Stimulated activated CD4-positive, alpha-beta T cell treated with anti-CD3 and anti-CD28 coated beads, Interleukin-1b, Interleukin-23, amount 100 ng/mL, for 24 hours (primary cell): Measurements from ENCODE around the gene TNNT1.
"Not testable (repeated sequence)": the region's sequence is repeated elsewhere in the genome, so short reads cannot be mapped to it uniquely, and the experiment has no call there.

ENCODE experiments used
- DNase-seq, 4 experiments: peaks; one replicate each; pipeline ENCODE4 v3.0.0-alpha.2; 2020; ENCODE audit warnings: low read depth in 4 of 4, low spot score in 1 of 4

Gene TNNT1, protein sequence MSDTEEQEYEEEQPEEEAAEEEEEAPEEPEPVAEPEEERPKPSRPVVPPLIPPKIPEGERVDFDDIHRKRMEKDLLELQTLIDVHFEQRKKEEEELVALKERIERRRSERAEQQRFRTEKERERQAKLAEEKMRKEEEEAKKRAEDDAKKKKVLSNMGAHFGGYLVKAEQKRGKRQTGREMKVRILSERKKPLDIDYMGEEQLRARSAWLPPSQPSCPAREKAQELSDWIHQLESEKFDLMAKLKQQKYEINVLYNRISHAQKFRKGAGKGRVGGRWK

DNA sequence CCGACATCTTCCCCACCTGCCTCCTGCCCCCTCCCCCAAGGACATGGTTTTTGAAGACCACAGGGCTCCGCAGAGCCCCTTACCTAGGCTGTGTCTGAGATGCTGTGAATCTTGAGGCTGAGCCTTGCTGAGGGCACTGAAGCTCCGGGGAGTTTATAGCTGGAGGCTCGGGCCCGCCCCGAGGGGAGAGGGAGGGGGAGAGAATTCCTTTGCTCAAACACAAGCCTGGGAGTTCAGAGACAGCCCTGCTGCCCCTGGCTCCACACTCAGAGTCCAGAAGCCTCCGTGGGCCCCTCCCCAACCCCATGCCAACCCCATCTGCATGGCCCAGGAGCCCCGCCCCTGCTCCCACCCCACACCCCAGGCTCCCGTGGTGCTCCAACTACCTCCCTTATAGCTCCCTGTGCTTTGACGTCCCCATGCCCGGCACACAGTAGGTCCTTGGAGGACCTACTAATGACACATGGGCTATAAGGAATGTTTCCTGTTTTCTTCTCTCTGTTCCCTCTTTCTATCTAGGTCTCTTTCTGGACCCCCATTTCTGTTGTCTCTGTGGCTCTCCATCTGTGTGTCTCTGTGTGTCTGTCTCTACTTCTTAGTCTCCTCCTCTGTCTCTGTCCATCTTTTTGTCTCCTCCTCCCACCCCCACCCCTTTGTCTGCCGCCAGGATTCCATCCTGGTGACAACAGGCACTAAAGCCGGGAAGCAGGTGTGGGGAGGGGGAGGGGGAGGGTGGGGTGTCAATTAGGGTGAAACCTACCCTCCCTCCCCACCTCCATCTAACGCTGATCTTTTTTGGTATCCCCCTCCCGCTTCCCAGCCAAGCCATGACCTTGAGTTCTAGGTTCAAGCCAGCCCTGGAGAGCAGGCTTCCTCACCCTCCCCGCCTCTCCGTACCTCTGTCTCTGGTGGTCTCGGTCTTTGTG lies at the start of gene TNNT1:
TNNT1 (minus strand) TSS at position 129 of the 926 bp plus-strand sequence. CDS start 2,049 bp downstream, outside the sequence.
- DNase-seq: no peak

DNA sequence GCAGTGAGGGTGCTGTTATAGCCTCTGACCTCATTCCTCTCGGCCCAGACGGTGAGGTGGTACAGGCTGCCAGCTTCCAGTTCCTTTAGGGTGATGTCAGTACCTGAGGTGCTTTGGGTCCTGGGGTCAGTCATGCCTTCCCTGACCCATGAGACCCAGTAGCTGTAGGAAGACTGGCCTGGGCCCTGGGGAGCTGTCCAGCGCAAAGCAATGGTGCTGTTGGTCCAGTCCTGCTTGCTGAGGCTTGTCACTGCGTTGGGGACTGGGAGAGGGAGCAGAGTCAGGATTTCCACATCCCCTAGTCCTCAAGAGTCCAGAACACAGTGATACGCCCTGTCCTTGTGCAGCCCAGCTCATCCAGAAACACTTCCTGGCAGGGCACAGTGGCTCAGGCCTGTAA lies 49.6 kb upstream of the TNNT1 start:
- no peak for DNase-seq

DNA sequence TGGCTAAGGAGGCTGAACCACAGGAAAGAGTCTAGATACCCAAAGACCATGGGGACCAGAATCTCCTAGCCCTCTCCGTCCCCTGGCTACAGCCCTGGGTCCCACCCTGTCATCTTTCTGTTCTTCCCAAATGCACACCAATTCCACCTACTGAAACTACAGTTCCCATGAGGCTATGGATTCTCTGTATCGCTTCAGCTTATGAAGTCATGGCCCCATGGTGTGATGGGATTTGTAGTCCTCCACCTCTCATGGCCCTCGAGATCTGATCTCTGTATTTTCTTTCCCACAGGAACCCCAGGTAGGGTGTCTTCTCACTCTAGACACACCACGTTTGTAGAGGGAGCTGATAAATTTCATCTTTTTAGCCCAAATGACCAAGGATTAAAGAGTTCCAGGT lies 48.5 kb upstream of the TNNT1 start:
- no peak for DNase-seq

DNA sequence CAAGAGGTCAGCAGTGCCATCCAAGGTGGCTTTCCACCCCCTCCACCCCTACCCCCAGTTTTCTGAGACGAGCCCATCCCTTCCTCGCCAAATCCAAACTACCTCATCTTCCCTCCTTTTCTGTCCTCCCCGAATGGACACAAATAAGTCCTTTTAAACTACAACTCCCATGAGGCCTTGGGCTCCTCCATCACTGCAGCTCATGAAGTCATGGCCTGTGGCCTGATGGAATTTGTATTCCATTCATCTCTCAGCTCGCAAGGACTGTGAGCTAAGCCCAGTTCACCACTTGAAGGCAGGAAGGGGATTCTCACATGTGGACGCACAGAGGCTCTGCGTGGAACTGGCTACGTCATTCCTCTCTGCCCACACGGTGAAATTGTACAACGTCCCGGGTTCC lies 47.8 kb upstream of the TNNT1 start:
- DNase-seq: no peak

DNA sequence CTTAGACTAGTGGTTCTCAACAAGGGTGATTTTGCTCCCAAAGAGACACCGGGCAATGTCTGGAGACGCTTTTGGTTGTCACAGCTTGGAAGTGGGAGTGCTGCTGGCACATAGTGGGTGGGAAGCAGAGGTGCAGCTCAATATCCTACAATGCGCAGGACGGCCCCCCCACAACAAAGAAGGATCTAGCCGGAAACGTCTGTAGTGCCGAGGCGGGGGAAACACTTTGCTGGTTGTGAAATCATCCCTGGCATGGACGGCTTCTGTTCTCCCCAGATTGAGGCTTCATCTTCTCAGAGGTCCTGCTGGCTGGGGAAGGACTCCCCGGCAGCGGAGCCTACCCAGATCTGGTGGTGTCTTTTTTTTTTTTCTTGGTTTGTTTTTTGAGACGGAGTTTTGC lies 44.5 kb upstream of the TNNT1 start:
- no peak for DNase-seq

DNA sequence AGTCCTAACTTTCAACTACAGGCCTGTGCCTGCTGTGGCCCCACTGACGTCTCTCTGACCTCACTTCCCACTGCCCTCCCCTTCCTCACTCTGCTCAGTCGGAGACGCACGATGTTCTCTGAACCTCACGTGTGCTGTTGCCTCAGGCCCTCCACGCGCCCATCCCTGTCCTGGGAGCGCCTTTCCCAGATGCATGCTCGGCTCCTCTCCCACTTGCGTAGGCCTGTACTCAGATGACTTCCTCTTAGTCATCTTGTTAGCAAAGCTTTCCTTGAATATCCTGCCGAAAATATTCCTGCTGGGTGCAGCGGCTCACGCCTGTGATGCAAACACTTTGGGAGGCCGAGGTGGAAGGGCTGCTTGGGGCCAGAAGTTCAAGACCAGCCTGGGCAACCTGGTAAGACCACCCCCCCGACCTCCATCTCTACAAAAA lies 40.4 kb upstream of the TNNT1 start:
- no peak for DNase-seq

DNA sequence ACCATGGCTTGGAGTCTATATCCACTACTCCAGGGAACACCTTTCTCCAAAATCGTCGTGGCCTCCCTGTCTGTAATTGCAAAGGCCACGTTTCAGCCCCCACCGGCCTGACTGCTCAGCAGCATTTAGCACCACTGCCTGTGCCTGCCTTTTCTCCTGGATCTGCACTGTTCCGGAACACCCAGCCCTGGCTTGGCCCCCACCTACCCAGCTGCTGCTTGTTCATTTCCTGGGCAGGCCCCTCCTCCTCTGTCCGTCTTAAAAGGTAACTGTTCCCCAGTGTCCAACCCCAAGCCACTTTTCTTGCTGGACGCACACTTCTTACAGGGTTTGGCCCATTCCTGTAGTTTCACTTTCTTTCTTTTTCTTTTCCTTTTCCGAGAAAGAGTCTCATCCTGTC lies 39.6 kb upstream of the TNNT1 start:
- no peak for DNase-seq

DNA sequence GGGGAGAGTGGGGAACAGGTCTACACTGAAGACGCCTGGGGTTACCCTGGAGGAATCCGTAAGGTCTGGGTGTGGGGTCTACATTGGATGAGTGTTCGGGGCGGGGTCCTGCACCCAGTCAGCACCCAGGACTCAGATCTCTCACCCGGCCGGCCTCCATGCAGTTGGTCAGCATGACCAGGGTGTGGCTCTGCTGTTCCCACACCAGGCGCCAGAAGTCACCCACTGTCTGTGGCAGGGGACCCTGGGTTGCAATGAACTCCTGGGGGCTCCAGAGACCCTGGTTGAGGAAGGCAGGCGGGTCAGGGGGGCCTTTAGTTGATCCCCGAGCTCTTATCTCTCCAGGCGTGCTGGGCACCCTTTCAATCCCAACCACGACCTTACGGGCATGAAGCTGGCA lies 37.1 kb upstream of the TNNT1 start:
- DNase-seq: no peak

DNA sequence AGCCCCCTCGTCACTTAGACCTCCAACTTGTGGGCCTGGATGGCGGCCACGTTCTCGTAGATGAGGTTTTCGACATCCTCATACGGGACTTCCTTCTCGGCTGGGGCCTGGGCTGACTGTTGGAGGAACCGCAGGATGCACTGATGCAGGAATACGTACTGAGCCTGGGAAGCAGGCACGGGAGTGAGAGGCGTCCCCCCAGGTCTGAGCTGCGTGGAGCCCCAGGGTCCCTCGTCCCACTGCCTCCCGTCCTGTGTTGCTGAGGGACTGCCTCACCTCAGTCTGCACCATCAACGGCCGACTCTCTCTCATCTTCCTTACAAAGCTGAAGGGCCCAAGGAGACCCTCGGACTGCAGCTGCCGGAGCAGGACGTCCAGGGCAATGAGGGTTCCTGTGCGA lies 32.7 kb upstream of the TNNT1 start:
- no peak for DNase-seq

DNA sequence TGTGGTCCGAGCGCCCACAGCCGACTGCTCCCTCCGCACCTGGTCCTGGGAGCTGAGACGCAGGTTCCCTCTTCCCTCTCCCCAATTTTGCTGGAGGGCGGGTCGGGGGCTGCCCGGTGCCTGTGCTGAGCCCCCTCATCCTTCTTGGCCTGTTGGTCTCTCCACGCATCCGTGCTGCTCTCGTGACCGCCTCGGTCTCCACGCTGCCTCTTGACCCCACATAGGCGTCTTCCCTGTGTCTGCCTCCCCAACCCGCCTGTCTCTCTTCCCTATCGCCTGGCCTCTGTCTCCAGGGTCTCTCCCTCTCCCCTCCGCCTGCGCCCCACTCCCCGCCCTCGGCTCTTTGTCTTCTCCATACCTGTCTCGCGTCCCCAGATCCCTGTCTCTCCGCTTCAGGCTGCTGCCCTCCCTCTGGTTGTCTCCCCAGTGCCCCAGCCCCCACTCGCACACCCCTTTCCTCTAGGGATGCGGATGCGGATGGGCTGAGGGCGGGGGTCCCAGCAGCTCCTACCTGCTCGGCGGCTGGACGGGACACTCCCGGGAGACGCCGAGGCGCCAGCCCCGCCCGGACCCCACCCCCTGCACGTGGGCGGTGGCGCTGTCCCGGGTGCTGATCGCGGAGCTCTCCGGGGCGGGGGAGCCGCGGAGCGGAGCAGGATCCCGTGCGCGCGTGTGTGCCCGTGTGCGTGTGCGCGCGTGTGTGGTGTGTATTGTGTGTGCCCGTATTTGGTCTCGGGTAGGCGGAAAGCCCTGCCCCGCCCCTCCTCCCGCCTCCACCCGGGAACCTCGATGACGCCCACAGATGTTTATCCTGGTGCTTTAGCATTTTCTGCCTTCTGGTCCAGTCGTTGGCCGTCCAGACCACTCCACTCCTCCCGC lies 30.8 kb upstream of the TNNT1 start, which contains the start of gene SYT5:
SYT5 (minus strand) TSS at position 684 of the 879 bp plus-strand sequence. CDS start 1,248 bp downstream, outside the sequence.
- peak in 2 of 4 experiments; percentile 40 to 57 for DNase-seq

DNA sequence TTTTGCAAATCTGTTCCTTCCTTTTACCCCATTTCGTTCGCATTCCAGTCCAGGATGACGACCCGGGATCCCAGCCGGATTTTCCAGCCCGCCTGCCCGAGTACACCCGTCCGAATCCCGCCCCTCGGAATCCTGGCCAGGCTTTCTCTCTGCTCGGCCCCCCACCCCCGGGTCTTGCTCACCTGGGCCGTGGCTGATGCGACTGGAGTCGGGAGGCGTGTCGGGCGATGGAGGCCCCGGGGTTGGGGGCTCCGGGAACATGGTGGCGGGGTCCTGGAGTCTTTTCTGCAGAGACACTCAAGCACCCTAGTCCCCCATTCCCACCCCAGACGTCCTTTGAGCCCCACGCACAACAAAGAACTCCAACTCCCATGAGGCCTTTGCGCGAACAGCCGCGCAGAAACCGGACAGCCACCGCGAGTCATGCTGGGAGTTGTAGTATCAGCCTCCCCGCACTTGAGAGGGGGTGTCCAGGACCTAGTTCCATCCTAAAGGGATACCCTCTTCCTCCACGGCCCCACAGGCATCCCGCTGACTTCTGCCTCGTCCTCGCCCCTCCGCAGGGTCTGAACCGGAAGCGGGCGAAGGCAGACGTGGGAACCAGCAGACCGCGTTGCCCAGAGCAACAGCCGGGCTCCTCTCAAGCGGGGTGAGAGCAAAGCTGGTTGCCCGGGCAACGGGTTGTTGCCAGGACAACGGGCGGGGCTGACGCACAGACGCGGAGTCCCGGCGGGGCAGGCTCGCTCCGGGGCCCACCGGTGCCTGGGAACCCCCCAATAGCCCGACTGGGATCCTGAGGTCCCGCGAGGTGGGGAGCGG lies 30.0 kb upstream of the TNNT1 start:
- DNase-seq: peak; percentile 61 to 80 (median 76)

DNA sequence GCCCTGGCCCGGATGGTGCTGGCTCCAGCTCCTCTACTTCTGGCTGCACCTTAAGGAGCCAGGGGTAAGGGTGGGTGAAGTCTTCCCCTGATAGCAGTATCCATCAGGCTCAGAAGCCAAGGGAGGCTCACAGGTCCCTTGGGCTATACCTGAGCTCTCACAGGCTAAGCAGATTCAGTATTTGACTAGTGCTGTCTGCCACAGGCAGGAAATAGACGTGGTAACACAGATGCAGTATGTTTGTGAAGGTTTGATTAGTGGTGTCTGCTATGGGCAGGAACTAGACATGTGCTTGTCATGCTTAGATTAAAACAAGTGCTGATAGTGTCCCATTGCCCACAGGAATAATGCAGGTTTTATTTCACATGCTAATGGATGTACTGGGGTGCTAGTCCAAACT lies 27.1 kb upstream of the TNNT1 start:
- no peak for DNase-seq

DNA sequence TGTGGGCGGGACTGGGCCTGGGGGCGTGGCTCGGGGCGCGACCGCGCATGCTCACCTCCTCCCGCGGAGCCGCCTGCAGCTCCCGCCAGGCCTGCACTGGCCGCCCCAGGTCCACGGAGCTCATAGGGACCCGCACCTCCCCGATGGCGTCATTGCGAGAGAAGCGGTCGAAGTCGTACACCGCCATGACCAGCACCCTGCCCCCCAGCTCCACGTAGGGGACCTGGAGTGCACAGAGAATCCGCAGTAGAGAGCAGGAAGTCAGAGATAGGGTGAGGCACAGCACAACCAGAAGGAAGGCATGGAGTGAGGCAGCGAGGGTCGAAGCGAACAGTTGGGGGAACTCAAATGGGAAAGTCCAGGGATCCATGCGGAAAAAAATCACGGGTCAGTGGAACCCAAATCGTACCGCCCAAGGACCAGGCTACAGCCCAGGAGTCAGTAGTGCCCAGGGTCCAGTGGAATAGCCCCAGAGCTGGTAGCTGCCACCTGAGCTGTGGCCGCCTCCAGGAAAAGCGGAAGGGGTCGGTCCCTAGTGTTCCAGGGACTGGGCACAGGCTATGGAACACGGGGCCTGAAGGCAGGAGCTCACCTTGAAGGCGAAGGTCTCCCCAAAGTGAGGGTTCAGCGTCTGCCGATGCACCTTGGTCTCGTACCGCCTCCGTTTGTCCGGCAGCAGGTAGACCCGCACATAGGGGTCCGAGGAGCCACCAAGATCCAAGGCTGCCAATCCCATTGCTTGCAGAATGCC lies 26.3 kb upstream of the TNNT1 start:
- no peak for DNase-seq

DNA sequence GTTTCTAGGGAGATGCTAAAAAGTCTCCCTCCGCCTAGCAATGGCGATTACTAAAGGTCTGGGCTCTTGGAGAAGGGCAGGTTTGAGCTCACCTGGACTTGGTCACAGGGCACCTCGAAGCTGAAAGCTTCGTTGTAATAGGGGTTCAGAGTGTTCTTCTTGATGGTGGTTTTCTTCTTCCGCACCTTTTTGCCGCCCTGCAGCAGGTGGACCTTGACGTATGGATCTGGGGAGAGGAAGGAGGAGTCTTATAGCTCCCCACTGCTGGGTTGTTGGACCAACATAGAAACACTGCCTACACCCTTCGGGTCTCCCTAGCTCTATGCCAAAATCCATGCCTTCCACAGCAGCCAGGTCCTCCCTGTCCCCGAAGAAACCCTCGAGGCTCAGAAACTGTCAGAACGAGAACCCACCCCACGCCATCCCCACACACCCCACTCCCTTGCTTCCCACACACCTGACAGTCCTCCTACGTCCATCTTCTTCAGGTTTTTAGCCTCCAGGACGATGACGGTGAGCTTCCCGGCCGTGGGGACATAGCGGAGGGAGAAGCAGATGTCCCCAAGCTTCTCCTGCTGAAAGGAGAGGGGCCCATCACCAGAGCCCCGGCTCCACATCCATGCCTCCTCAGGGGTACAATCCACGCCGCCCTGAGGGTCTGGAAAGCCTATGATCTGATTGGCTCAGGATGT lies 25.6 kb upstream of the TNNT1 start:
- no peak for DNase-seq

DNA sequence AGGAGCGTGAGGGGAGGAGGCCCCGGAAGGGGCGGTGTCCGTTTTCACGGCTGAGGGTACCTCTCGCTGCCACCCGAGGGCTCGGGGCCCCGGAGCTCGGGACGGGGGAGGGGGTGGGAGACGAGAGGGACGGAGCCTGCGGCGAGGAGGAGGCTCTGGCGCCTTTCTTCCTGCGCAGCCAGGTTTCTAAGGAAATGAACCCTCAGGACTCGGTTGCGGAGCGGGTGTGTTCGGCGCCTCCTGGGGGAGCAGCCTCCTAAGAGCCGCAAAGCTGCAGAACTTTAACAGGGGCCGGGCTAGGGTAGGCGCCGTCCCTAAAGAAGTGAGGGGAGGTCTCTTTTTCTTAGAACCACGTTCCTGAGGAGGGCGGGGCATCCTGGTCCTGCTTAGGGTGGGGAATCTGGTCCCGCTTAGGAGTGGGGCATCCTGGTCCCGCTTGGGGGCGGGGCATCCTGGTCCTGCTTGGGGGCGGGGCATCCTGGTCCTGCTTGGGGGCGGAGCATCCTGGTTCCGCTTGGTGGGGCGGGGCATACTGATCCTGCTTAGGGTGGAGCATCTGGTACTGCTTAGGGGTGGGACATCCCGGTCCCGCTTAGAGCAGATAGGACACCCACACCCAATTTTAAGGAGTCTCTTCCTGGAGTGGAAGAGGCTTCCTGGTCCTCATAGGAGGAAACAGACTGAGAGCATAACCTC lies 24.9 kb upstream of the TNNT1 start:
- DNase-seq: no peak

DNA sequence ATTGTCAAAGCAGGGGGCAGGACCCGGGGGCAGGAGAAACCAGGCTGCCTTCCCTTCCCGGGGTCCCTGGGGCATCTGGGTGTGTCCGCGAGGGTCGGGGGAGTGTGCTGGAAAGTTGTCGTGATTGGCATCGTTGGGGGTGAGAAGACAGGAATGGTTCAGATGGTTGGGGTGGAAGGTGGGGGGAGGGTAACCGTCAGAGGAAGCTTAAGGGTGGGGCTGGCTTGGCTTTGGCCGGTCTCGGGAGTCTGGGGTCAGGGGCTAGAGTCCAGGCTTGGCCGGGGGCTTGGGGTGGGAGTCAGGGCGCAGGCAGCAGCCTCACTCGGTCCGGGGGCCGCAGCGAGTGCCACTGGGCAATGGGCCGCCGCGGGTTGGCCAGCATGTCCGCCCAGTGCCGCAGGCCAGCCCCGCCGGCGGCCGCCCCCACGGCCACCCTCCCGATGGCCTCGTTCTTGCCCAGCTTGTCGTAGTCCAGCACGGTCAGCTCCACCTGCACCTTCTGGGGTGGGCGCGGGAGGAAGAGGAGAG lies 24.2 kb upstream of the TNNT1 start:
- no peak for DNase-seq

DNA sequence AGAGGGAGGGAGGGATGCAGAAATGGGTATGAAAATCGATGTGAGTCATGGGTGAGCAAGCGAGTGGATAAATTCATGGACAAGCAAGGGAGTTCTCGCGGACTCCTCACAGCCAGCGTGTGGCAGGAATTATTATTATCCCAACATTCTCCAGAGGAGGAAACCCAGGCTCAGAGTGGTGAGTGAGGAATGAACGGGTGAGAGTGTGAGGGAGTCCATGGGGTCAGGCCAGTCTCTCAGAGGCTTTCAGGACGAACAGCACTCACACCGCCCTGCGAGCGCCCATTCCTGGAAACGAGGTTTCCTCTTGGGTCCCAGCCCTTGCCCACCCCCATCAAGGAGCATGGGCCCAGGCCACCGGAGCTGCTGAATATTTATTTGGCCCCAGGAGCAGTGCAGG lies 23.7 kb upstream of the TNNT1 start:
- no peak for DNase-seq

DNA sequence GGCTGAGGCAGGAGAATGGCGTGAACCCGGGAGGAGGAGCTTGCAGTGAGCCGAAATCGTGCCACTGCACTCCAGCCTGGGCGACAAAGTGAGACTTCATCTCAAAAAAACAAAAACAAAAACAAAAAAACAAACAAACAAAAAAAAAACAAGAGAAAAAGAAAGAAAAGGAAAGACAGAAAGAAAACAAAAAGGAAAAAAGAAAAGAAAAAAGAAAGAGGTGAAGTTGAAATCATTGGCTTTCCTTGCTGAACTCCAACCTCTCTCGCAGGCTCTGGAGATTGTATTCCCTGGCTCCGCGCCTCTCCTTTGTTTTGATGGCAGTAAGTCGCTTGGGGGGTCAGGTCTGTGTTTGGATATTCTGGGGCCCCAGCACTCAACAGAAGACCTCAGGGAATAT lies 23.3 kb upstream of the TNNT1 start:
- DNase-seq: not testable (repeated sequence)
